ENCODE measurements around the gene TNRC6C.
"Not testable (repeated sequence)": the region's sequence is repeated elsewhere in the genome, so short reads cannot be mapped to it uniquely, and the experiment has no call there.

Gene TNRC6C

DNA sequence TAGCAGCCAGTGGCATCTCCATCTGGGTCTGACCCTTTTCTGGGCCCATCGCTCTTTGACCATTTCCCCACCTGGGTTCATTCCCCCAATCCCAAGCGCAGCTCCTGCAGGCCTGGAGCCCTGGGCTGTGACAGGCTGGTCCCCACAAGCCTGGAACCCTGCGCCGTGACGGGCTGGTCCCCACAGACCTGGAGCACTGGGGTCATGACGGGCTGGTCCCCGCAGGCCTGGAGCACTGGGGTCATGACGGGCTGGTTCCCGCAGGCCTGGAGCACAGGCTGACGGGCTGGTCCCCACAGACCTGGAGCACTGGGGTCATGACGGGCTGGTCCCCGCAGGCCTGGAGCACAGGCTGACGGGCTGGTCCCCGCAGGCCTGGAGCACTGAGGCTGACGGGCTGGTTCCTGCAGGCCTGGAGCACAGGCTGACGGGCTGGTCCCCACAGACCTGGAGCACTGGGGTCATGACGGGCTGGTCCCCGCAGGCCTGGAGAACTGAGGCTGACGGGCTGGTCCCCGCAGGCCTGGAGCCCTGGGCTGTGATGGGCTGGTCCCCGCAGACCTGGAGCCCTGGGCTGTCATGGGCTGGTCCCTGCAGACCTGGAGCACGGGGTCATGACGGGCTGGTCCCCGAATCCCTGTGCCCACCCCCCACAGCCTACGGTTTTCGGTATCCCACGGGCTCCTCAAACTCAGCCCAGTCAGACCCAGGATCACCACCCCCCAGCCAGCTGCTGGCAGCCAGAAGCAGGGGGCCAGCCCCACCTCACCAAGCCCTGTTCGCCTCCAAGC is 153.4 kb downstream of the TNRC6C start:
- no peak for DNase-seq (ENCODE audit: low read depth)

GRCh38 chr17:78112518-78113471 is 154.3 kb downstream of the TNRC6C start:
- DNase-seq (ENCODE audit: low read depth) = peak; percentile 72

GRCh38 chr17:78113804-78114785 is 155.6 kb downstream of the TNRC6C start:
- DNase-seq (ENCODE audit: low read depth) = no peak

- DNase-seq (ENCODE audit: low read depth) = no peak
Observed at GRCh38 chr17:78114831-78115723, 156.6 kb downstream of the TNRC6C start.

GRCh38 chr17:78115803-78116202 is 157.3 kb downstream of the TNRC6C start:
- not testable (repeated sequence) for DNase-seq (ENCODE audit: low read depth)

GRCh38 chr17:78116411-78116810 is 157.9 kb downstream of the TNRC6C start:
- DNase-seq (ENCODE audit: low read depth) = no peak

- DNase-seq (ENCODE audit: low read depth) = no peak
Observed at GRCh38 chr17:78117027-78117981, 158.8 kb downstream of the TNRC6C start.

- no peak for DNase-seq (ENCODE audit: low read depth)
Observed at GRCh38 chr17:78118801-78119241, 160.3 kb downstream of the TNRC6C start.

GRCh38 chr17:78120537-78120936 is 162.0 kb downstream of the TNRC6C start:
- no peak for DNase-seq (ENCODE audit: low read depth)

DNA sequence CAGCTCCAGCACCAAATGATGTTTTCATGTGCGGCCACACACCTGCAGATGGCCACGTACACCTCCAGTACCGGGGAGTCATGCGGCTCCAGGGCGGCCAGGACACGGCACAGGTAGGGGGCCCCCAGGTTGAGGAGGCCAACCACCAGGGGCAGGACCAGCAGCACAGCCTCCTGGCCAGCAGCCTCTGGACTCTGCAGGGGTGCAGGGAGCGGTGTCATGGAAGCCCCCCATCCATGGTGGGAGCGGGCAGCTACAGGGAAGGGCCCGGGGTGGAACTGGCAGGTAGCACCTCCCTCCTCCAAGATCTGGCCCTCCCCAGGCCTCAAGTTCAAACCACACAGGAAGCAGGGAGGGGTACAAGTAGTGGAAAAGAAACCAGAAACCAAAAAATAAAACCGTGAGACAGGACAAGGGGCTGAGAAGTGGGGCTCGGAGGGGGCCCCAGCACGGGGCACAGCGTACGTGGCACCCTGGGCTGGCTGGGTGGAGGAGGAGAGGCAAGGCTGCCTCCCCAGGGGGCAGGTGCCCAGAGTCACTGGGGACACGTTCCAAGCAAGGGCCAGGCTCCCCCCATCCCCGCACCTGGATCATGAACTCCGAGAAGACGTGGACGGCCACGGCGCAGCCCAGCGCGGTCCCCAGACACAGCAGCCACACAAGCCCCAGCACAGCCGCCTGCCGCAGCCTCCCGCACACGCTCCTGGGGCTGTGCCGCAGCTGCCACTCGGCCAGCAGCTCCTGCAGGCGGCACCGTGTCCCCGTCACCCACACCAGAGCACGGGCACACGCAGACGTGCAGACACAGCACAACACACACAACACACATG is 162.7 kb downstream of the TNRC6C start:
- DNase-seq (ENCODE audit: low read depth) = peak; percentile 37

DNA sequence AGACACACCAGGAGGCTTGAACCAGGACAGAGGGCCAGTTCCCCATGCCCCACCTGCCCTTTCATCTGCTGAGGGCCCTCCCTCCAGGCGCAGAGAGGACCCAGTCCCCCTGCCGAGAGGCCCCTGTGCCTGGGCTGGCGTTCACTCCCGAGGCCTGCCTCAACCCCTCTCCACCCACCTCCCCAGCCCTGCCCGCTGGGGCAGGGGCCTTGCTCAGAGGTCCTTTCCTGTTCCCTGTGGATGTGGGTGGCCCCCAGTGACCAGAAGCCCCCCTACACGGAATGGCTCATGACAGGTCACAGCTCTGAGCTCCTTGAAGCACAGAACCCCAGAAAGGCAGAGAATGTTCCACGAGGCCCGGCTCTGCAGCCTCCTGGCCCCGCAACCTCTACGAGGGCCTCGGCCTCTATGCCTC is 163.3 kb downstream of the TNRC6C start:
- no peak for DNase-seq (ENCODE audit: low read depth)

DNA sequence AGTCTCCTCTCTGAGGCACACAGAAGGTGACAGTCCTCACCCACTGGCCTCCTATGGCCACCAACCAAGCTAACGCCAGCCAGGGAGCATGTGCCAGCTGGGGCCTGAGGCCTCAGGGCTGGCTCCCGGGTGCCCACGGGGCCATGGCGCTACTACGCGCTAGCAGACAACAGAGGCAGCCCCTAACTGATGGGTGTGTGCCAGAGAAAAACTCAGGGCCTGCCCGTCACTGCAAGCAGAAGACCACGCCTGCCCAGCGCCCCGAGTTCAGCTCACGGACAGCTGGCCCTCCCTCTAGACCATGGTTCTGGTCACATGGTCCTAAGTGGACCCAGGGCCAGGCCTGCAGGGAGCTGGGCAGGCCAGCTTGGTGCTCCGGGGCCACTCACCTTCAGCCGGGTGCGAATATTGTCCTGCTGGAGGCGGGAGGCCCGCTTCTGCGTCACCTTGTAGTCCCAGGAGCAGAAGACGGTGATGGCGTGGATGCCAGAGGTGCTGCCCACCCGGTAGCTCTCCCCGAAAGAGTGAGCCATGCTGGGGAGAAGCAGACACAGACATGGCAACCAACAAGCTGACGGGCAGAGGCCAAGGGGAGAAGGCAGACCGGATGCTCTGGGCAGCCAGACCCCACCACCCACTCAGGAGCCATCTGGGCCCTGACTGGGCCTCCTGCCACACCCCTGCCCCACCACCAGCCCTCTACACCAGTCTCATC is 163.9 kb downstream of the TNRC6C start:
- DNase-seq (ENCODE audit: low read depth) = no peak

GRCh38 chr17:78122931-78123249 is 164.4 kb downstream of the TNRC6C start:
- DNase-seq (ENCODE audit: low read depth) = no peak

GRCh38 chr17:78123258-78123929 is 164.9 kb downstream of the TNRC6C start:
- DNase-seq (ENCODE audit: low read depth) = no peak

GRCh38 chr17:78124081-78124835 is 165.8 kb downstream of the TNRC6C start:
- DNase-seq (ENCODE audit: low read depth) = no peak

DNA sequence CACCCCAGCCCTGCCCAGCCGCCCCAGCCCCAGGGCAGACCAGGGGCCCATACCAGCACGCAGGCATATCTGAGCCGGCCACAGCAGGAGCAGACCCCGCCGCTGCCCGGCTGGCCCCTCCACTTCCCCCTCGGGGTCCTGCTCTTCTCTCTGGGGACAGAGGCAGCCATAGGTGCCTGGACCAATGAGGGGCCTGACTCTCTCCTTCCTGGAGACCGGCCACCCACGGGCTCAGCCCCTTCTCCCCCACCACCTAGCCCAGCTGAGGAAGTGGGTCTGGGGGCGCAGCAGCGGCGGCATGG is 166.3 kb downstream of the TNRC6C start:
- DNase-seq (ENCODE audit: low read depth) = no peak
